Colonic mucosa (tissue), 4 donors: Measurements from ENCODE around the gene CLEC16A. TPM values are rescaled to one million over a fixed set of nuclear protein-coding genes. Genes with fewer than 3 reads are reported as not detected.

Experiments
- DNase-seq: peaks from one replicate; pipeline ENCODE4 v3.0.0-alpha.2; 2020
- H3K27ac ChIP-seq: fragments of 200-600 bp; one replicate; pipeline ENCODE4 v1.8.0; 2021
- H3K27me3 ChIP-seq: fragments of 200-600 bp; one replicate; pipeline ENCODE4 v1.8.0; 2021
- H3K36me3 ChIP-seq: fragments of 200-600 bp; one replicate; pipeline ENCODE4 v1.8.0; 2021
- H3K4me1 ChIP-seq: fragments of 200-600 bp; one replicate; pipeline ENCODE4 v1.8.0; 2021; ENCODE audit warnings: mild to moderate bottlenecking
- H3K4me3 ChIP-seq: fragments of 200-600 bp; one replicate; pipeline ENCODE4 v1.8.0; 2021
- H3K9ac ChIP-seq, 2 donors: one replicate each; pipeline ENCODE4 v1.7.0; 2013; ENCODE audit warnings: control low read depth in 2 of 2, low read depth in 2 of 2, low read length in 2 of 2
- H3K9me3 ChIP-seq: fragments of 200-600 bp; one replicate; pipeline ENCODE4 v1.8.0; 2021
- CTCF ChIP-seq: fragments of 200-600 bp; IDR thresholded peaks from one replicate; pipeline ENCODE4 v1.8.0; 2022; ENCODE audit warnings: antibody characterized with exemption, mild to moderate bottlenecking
- intact Hi-C: fragments of 100-400 bp; cut with DNase I; formaldehyde crosslinking; loops from one replicate; pipeline ENCODE4 v1.14.1; 2022
- total RNA-seq, 2 donors: library from RNA; stranded (reverse); fragmentation: NEBNext Ultra II Directional in 1 of 2; extraction: Animal tissue kit (Norgen Biotek cat#: 25700) in 1 of 2; gene quantifications; one replicate each; pipeline ENCODE4 v1.2.1, GENCODE V29; 2021
- donor health status: healthy.
- donor health status: DM: no; HTN: no; CAD: no.
- donor health status: DM: no; HTN: no; CAD: no.

The CLEC16A gene
- total RNA-seq, 2 donors from 2014 or later, result 24.9 to 29.6 TPM

- intact Hi-C loops, result no loop called here
- H3K36me3 ChIP-seq, result no peaks in the 10 kb centered on the region
- H3K27ac ChIP-seq, result peak overlapping the region; percentile 53
- no peaks in the 10 kb centered on the region for H3K27me3 ChIP-seq
- DNase-seq, result no peak
- H3K9ac ChIP-seq, result peak overlapping the region in 1 of 2 donors; percentile 24
- no peaks in the 10 kb centered on the region for H3K9me3 ChIP-seq
- no peak overlapping the region for H3K4me3 ChIP-seq
- no peaks in the 10 kb centered on the region for H3K4me1 ChIP-seq
- TF ChIP-seq CTCF, result no peak
These were observed 281.5 kb downstream of the CLEC16A start for GRCh38 chr16:11225677-11226549.

- no peaks in the 10 kb centered on the region for H3K36me3 ChIP-seq
- H3K9me3 ChIP-seq, result no peaks in the 10 kb centered on the region
- no peak overlapping the region for H3K9ac ChIP-seq
- intact Hi-C loops, result no loop called here
- DNase-seq, result no peak
- H3K4me1 ChIP-seq, result no peaks in the 10 kb centered on the region
- no peak overlapping the region for H3K27ac ChIP-seq
- no peak for TF ChIP-seq CTCF
- H3K27me3 ChIP-seq, result no peaks in the 10 kb centered on the region
- H3K4me3 ChIP-seq, result no peak overlapping the region
These were observed 285.1 kb downstream of the CLEC16A start for GRCh38 chr16:11229432-11229831.

- H3K27me3 ChIP-seq, result no peaks in the 10 kb centered on the region
- H3K4me3 ChIP-seq, result no peak overlapping the region
- TF ChIP-seq CTCF, result no peak
- H3K9me3 ChIP-seq, result no peaks in the 10 kb centered on the region
- no peaks in the 10 kb centered on the region for H3K4me1 ChIP-seq
- no peaks in the 10 kb centered on the region for H3K36me3 ChIP-seq
- H3K9ac ChIP-seq, result no peak overlapping the region
- H3K27ac ChIP-seq, result no peak overlapping the region
- DNase-seq, result peak; percentile 79
- intact Hi-C loops, result no loop called here
These were observed 285.5 kb downstream of the CLEC16A start for GRCh38 chr16:11229906-11230305.

- DNase-seq, result no peak
- Histone ChIP-seq H3K9me3 (no peaks in the 10 kb centered on the region), H3K4me3 (no peak overlapping the region), H3K27me3 (no peaks in the 10 kb centered on the region), H3K27ac (no peak overlapping the region), H3K9ac (no peak overlapping the region), H3K4me1 (peaks cover 5% of the 10 kb centered on the region), H3K36me3 (no peaks in the 10 kb centered on the region)
- TF ChIP-seq CTCF, result no peak
- intact Hi-C loops, result no loop called here
These were observed 287.1 kb downstream of the CLEC16A start for GRCh38 chr16:11231367-11231970.

Other genes starting within 250 kb of the CLEC16A start
- under 1 TPM; 0.21 to 0.82 TPM for gene TEKT5, start 249.6 kb upstream of the CLEC16A start, total RNA-seq
- gene NUBP1, start 200.7 kb upstream of the CLEC16A start, total RNA-seq, result 10 to 100 TPM; 28.4 to 28.7 TPM
- gene TVP23A, start 125.8 kb upstream of the CLEC16A start, total RNA-seq, result under 1 TPM in 1 of 2 donors, not detected in 1; 0.19 TPM
- 1 to 10 TPM; 4.5 to 9.6 TPM for gene CIITA, start 67.4 kb upstream of the CLEC16A start, total RNA-seq
- 10 to 100 TPM; 23.8 to 29.5 TPM for gene DEXI, start 2.1 kb upstream of the CLEC16A start, total RNA-seq